Measurements from ENCODE around the gene HLX.

GRCh38 chr1:220879076-220879508, at the start of gene HLX:
- no peak for TF ChIP-seq CTCF (IDR thresholded peaks at IDR 0.05)
- peak; percentile 83 for TF ChIP-seq POLR2A (IDR thresholded peaks at IDR 0.05)

All from right lobe of liver (tissue), 4 donors.